H54 (cell line): ENCODE data around the gene FAM76A.
"Not testable (repeated sequence)": the region's sequence is repeated elsewhere in the genome, so short reads cannot be mapped to it uniquely, and the experiment has no call there.

ENCODE experiments used
- DNase-seq: peaks from one replicate; pipeline ENCODE4 v3.0.0; 2011; ENCODE audit warnings: low spot score, mixed read lengths; ENCODE audit not compliant: insufficient read length
- FAIRE-seq: peaks from 3 replicates; lab custom pipeline; 2011; peaks lifted over from hg19 to GRCh38; lab: Jason Lieb, UNC
- POLR2A ChIP-seq: IDR thresholded peaks from 2 replicates; pipeline ENCODE4 v1.6.1; 2011; ENCODE audit warnings: low read depth, mild to moderate bottlenecking, low read length

FAM76A gene

GRCh38 chr1:27752360-27752759 lies 26.6 kb downstream of the FAM76A start:
- FAIRE-seq = no peak
- no peak for DNase-seq
- TF ChIP-seq POLR2A = no peak

GRCh38 chr1:27755286-27755685 lies 29.5 kb downstream of the FAM76A start:
- DNase-seq (no peak), FAIRE-seq (no peak)
- TF ChIP-seq POLR2A = no peak

- no peak for FAIRE-seq
- no peak for TF ChIP-seq POLR2A
These were observed 30.1 kb downstream of the FAM76A start for GRCh38 chr1:27755865-27756264.

GRCh38 chr1:27759236-27759635 lies 33.5 kb downstream of the FAM76A start:
- DNase-seq (no peak), FAIRE-seq (no peak)
- no peak for TF ChIP-seq POLR2A

More at GRCh38 chr1:27755865-27756264, 30.1 kb downstream of the FAM76A start:
- no peak for DNase-seq

GRCh38 chr1:27760426-27760825 lies 34.7 kb downstream of the FAM76A start:
- DNase-seq (no peak), FAIRE-seq (no peak)
- TF ChIP-seq POLR2A = no peak

- no peak for FAIRE-seq
- DNase-seq = no peak
- no peak for TF ChIP-seq POLR2A
These were observed 36.3 kb downstream of the FAM76A start for GRCh38 chr1:27762033-27762432.

- FAIRE-seq (no peak), DNase-seq (no peak)
- TF ChIP-seq POLR2A = no peak
These were observed 37.6 kb downstream of the FAM76A start for GRCh38 chr1:27763358-27763757.

- no peak for TF ChIP-seq POLR2A
- no peak for DNase-seq
- FAIRE-seq = no peak
These were observed 44.6 kb downstream of the FAM76A start for GRCh38 chr1:27770293-27770830.

- no peak for TF ChIP-seq POLR2A
- no peak for FAIRE-seq
- DNase-seq = no peak
These were observed 46.5 kb downstream of the FAM76A start for GRCh38 chr1:27772036-27772931.

- DNase-seq (peak; percentile 77), FAIRE-seq (peak; percentile 93)
- peak; percentile 76 for TF ChIP-seq POLR2A
These were observed 47.4 kb downstream of the FAM76A start, which contains the start of gene STX12 for GRCh38 chr1:27772932-27773825. TSS of gene STX12 (plus strand) at chr1:27773219. CDS start at chr1:27773308, 89 bp downstream.

GRCh38 chr1:27773826-27774445 lies 48.2 kb downstream of the FAM76A start:
- no peak for TF ChIP-seq POLR2A
- DNase-seq (no peak), FAIRE-seq (peak; percentile 61)

- FAIRE-seq (no peak), DNase-seq (no peak)
- TF ChIP-seq POLR2A = no peak
These were observed 48.9 kb downstream of the FAM76A start for GRCh38 chr1:27774654-27775053.

- DNase-seq, FAIRE-seq: not testable (repeated sequence)
These were observed 49.6 kb downstream of the FAM76A start for GRCh38 chr1:27775336-27775735.

GRCh38 chr1:27776276-27776675 lies 50.5 kb downstream of the FAM76A start:
- FAIRE-seq, DNase-seq: not testable (repeated sequence)
